GM23338 (cell line): ENCODE data around the gene STK11IP. TPM values are rescaled to one million over a fixed set of nuclear protein-coding genes. Genes with fewer than 3 reads are reported as not detected.

Experiments
- ATAC-seq: fragments of 200-7000 bp; cut with Tn5 transposase; 3 replicates; pipeline ENCODE4 v1.9.1; 2020
- DNase-seq: peaks from one replicate; pipeline ENCODE4 v3.0.0-alpha.2; 2015; ENCODE audit warnings: low spot score
- H2AFZ ChIP-seq: fragments of 200-600 bp; sonication (generic); 2 replicates; pipeline ENCODE4 v1.8.0; 2016; ENCODE audit warnings: antibody characterized with exemption, mild to moderate bottlenecking, moderate library complexity
- H3F3A ChIP-seq: fragments of 200-600 bp; sonication (generic); replicated peaks from 2 replicates; pipeline ENCODE4 v1.8.0; 2017; ENCODE audit warnings: antibody characterized with exemption, mixed run types, low read depth
- H3K27ac ChIP-seq: fragments of 200-600 bp; sonication (generic); 2 replicates; pipeline ENCODE4 v1.6.1; 2016; ENCODE audit warnings: low read depth
- H3K27me3 ChIP-seq: fragments of 200-600 bp; sonication (generic); 2 replicates; pipeline ENCODE4 v1.8.0; 2016; ENCODE audit warnings: mild to moderate bottlenecking, mixed run types, moderate library complexity; ENCODE audit not compliant: insufficient read depth
- H3K36me3 ChIP-seq: fragments of 200-600 bp; sonication (generic); 2 replicates; pipeline ENCODE4 v1.8.0; 2016; ENCODE audit warnings: mild to moderate bottlenecking; ENCODE audit not compliant: insufficient read depth
- H3K4me1 ChIP-seq: fragments of 200-600 bp; sonication (generic); 2 replicates; pipeline ENCODE4 v1.8.0; 2016; ENCODE audit warnings: mild to moderate bottlenecking, moderate library complexity; ENCODE audit not compliant: insufficient read depth
- H3K4me2 ChIP-seq: fragments of 200-600 bp; sonication (generic); 2 replicates; pipeline ENCODE4 v1.7.1; 2017; ENCODE audit warnings: mixed run types
- H3K4me3 ChIP-seq: fragments of 200-600 bp; sonication (generic); 2 replicates; pipeline ENCODE4 v1.6.1; 2016; ENCODE audit warnings: mixed run types
- H3K79me2 ChIP-seq: fragments of 200-600 bp; sonication (generic); replicated peaks from 2 replicates; pipeline ENCODE4 v1.8.0; 2017; ENCODE audit warnings: mild to moderate bottlenecking; ENCODE audit not compliant: insufficient read depth
- H3K9me2 ChIP-seq: fragments of 200-600 bp; sonication (generic); 2 replicates; pipeline ENCODE4 v1.8.0; 2017; ENCODE audit not compliant: insufficient read depth
- H4K20me1 ChIP-seq: fragments of 200-600 bp; sonication (generic); replicated peaks from 2 replicates; pipeline ENCODE4 v1.8.0; 2017; ENCODE audit warnings: mild to moderate bottlenecking; ENCODE audit not compliant: insufficient read depth
- H3K27ac Mint-ChIP-seq: 2 replicates; pipeline ENCODE4 v1.8.0; 2020; ENCODE audit warnings: inconsistent platforms, mild to moderate bottlenecking, moderate library complexity, mixed read lengths
- H3K27me3 Mint-ChIP-seq: 3 replicates; pipeline ENCODE4 v1.8.0; 2022; ENCODE audit warnings: low read depth, mild to moderate bottlenecking, moderate library complexity, mixed read lengths, inconsistent platforms; ENCODE audit not compliant: insufficient read depth, poor library complexity
- H3K36me3 Mint-ChIP-seq: 3 replicates; pipeline ENCODE4 v1.8.0; 2021; ENCODE audit warnings: low read depth, mild to moderate bottlenecking, inconsistent platforms, moderate library complexity, mixed read lengths
- H3K4me1 Mint-ChIP-seq: 3 replicates; pipeline ENCODE4 v1.8.0; 2020; ENCODE audit warnings: mild to moderate bottlenecking, inconsistent platforms, mixed read lengths
- H3K4me3 Mint-ChIP-seq: 3 replicates; pipeline ENCODE4 v1.8.0; 2021; ENCODE audit warnings: moderate library complexity, mild to moderate bottlenecking, inconsistent platforms, mixed read lengths
- H3K9me3 Mint-ChIP-seq: 3 replicates; pipeline ENCODE4 v1.8.0; 2020; ENCODE audit warnings: moderate library complexity, mild to moderate bottlenecking, inconsistent platforms, mixed read lengths
- CREB1 ChIP-seq: fragments of 250-450 bp; sonication (Bioruptor Pico); IDR thresholded peaks from 2 replicates; pipeline ENCODE4 v1.5.0; 2020; ENCODE audit warnings: low read depth, mild to moderate bottlenecking, moderate library complexity
- CTCF ChIP-seq, 2 experiments: fragments of 200-600 bp in 1 of 2; sonication (generic) in 1 of 2; conservative IDR thresholded peaks; 2 replicates each; pipeline versions ENCODE4 v1.5.1 to v1.6.1; 2016 to 2017; ENCODE audit warnings: antibody characterized with exemption in 2 of 2, low read depth in 2 of 2, mild to moderate bottlenecking in 2 of 2, moderate library complexity in 1 of 2
- ETS1 ChIP-seq: IDR thresholded peaks from 2 replicates; pipeline ENCODE4 v1.6.1; 2016; ENCODE audit warnings: antibody characterized with exemption
- EZH2 ChIP-seq: fragments of 200-600 bp; sonication (generic); IDR thresholded peaks from one replicate; pipeline ENCODE4 v1.8.0; 2017; ENCODE audit warnings: antibody characterized with exemption, mild to moderate bottlenecking, low read depth; ENCODE audit not compliant: unreplicated experiment
- EZH2phosphoT487 ChIP-seq: fragments of 200-600 bp; sonication (generic); IDR thresholded peaks from one replicate; pipeline ENCODE4 v1.8.1; 2018; ENCODE audit warnings: antibody characterized with exemption; ENCODE audit not compliant: unreplicated experiment
- JUNB ChIP-seq: IDR thresholded peaks from one replicate; pipeline ENCODE4 v1.6.1; 2016; ENCODE audit warnings: antibody characterized with exemption; ENCODE audit not compliant: unreplicated experiment
- NANOG ChIP-seq: IDR thresholded peaks from 2 replicates; pipeline ENCODE4 v1.6.1; 2016; ENCODE audit warnings: antibody characterized with exemption, borderline replicate concordance
- POLR2AphosphoS5 ChIP-seq: IDR thresholded peaks from 2 replicates; pipeline ENCODE4 v1.6.1; 2016; ENCODE audit warnings: antibody characterized with exemption, low read depth
- REST ChIP-seq: IDR thresholded peaks from one replicate; pipeline ENCODE4 v1.6.1; 2018; ENCODE audit warnings: antibody characterized with exemption; ENCODE audit not compliant: unreplicated experiment
- STAT1 ChIP-seq: IDR thresholded peaks from one replicate; pipeline ENCODE4 v1.6.1; 2016; ENCODE audit warnings: antibody characterized with exemption; ENCODE audit not compliant: unreplicated experiment
- ZNF114 ChIP-seq: fragments of 250-450 bp; sonication (Bioruptor Pico); IDR thresholded peaks from 2 replicates; pipeline ENCODE4 v1.5.0; 2020; ENCODE audit warnings: mild to moderate bottlenecking, moderate library complexity
- ZNF331 ChIP-seq: fragments of 250-450 bp; sonication (Bioruptor Pico); IDR thresholded peaks from 2 replicates; pipeline ENCODE4 v1.5.0; 2020; ENCODE audit warnings: low read depth, mild to moderate bottlenecking, moderate library complexity
- ZNF462 ChIP-seq: fragments of 250-450 bp; sonication (Bioruptor Pico); IDR thresholded peaks from 2 replicates; pipeline ENCODE4 v1.5.0; 2020; ENCODE audit warnings: mild to moderate bottlenecking, moderate library complexity
- polyA plus RNA-seq: library from polyadenylated mRNA; unstranded; fragments of >200 nt; fragmentation: Nextera tagmentation; extraction: Ambion mirVana; gene quantifications from 2 replicates; pipeline ENCODE4 v1.2.1, GENCODE V29; 2016
- total RNA-seq: library from RNA; depleted of rRNA; stranded (reverse); fragments of >200 nt; shearing (Covaris generic); gene quantifications from 2 replicates; pipeline ENCODE4 v1.2.3, GENCODE V29; 2014

The STK11IP gene
- total and polyA plus RNA-seq, 2 experiments from 2014 or later = 16.6 to 28.1 TPM

- peak overlapping the region; percentile 3; the same call in 1 of the 2 replicates for H3K27ac ChIP-seq
- no peaks in the 10 kb centered on the region for H4K20me1 ChIP-seq
- no peak for DNase-seq
- no peak overlapping the region for H3K27ac Mint-ChIP-seq
- H3K27me3 ChIP-seq = no peaks in the 10 kb centered on the region
- H3K36me3 Mint-ChIP-seq = peaks cover 16% of the 10 kb centered on the region
- H2AFZ ChIP-seq = no peak overlapping the region
- TF ChIP-seq ZNF114 = no peak
- no peak for TF ChIP-seq ZNF462 (CRISPR knock-in tag)
- TF ChIP-seq POLR2AphosphoS5 = no peak
- no peak for TF ChIP-seq EZH2phosphoT487
- TF ChIP-seq ZNF331 (CRISPR knock-in tag) = no peak
- TF ChIP-seq JUNB = no peak
- no peak for TF ChIP-seq CTCF (conservative IDR thresholded peaks at IDR 0.05; ENCODE audit: low read depth in 2 of 2)
- TF ChIP-seq STAT1 = no peak
- no peak for TF ChIP-seq CREB1 (CRISPR knock-in tag)
- TF ChIP-seq REST = no peak
- TF ChIP-seq EZH2 = no peak
- TF ChIP-seq NANOG = no peak
- no peak for TF ChIP-seq ETS1
- no peak overlapping the region; the same call in 2 of the 3 replicates for H3K4me3 Mint-ChIP-seq
- H3K4me3 ChIP-seq = no peak overlapping the region
- peaks cover 15% of the 10 kb centered on the region for H3K4me1 Mint-ChIP-seq
- no peaks in the 10 kb centered on the region for H3K4me1 ChIP-seq
- peaks cover 3% of the 10 kb centered on the region; the same call in 1 of the 2 replicates for H3K36me3 ChIP-seq
- no peaks in the 10 kb centered on the region for H3K9me2 ChIP-seq
- peaks cover 9% of the 10 kb centered on the region for H3K27me3 Mint-ChIP-seq
- ATAC-seq = no peak
- H3F3A ChIP-seq = no peaks in the 10 kb centered on the region
- H3K9me3 Mint-ChIP-seq = peaks cover 19% of the 10 kb centered on the region
- H3K79me2 ChIP-seq = no peaks in the 10 kb centered on the region
- H3K4me2 ChIP-seq = no peak overlapping the region
Observed at GRCh38 chr2:219661955-219662395, 64.3 kb downstream of the STK11IP start.
